HepG2 (cell line): Measurements from ENCODE around the gene SASH1. TPM values are rescaled to one million over a fixed set of nuclear protein-coding genes. Genes with fewer than 3 reads are reported as not detected.

Experiments
- ATAC-seq: fragments of 200-7000 bp; cut with Tn5 transposase; 3 replicates; pipeline ENCODE4 v1.9.1; 2020; ENCODE audit warnings: mild to moderate bottlenecking, moderate library complexity
- BruUV-seq: library from RNA; stranded (reverse); fragments of 400-500 nt; replicated peaks from 2 replicates; lab custom pipeline; 2021; lab: Mats Ljungman, UMichigan
- CTCF ChIA-PET: fragments of 300-600 bp; formaldehyde crosslinking; extraction: SDS; loops from one replicate; lab custom pipeline; 2021; ENCODE audit warnings: low total read pairs, inconsistent platforms, low intra/inter-chr PET ratio; lab: Yijun Ruan, JAX
- POLR2A ChIA-PET: fragments of 350-600 bp; sonication (Branson Sonifier 250); formaldehyde crosslinking; loops from one replicate; lab custom pipeline; 2020; ENCODE audit warnings: antibody characterized with exemption, inconsistent platforms; lab: Yijun Ruan, JAX
- DNase-seq: peaks from one replicate; pipeline ENCODE4 v3.0.0-alpha.2; 2015; ENCODE audit warnings: low spot score
- FAIRE-seq: peaks from 3 replicates; lab custom pipeline; 2011; peaks lifted over from hg19 to GRCh38; lab: Jason Lieb, UNC
- H2AFZ ChIP-seq: one replicate; pipeline ENCODE4 v1.6.1; 2011; ENCODE audit warnings: low read length, inconsistent platforms
- H3K27ac ChIP-seq: fragments of 300-600 bp; 3 replicates; pipeline ENCODE4 v1.8.0; 2011; ENCODE audit warnings: mixed run types, mild to moderate bottlenecking, mixed read lengths, low read length, inconsistent platforms; ENCODE audit not compliant: insufficient read depth; ENCODE audit errors: extremely low read length
- H3K27me3 ChIP-seq, 2 experiments: fragments of 200-600 bp in 1 of 2; 2 replicates in 1 of 2; 3 replicates in 1 of 2; pipeline versions ENCODE4 v1.6.0 to v1.8.0; 2011; ENCODE audit warnings: low read length in 2 of 2, mild to moderate bottlenecking in 2 of 2, moderate library complexity in 2 of 2, inconsistent platforms in 1 of 2; ENCODE audit not compliant: insufficient read depth in 2 of 2, control insufficient read depth in 1 of 2
- H3K36me3 ChIP-seq, 2 experiments: fragments of 200-600 bp in 1 of 2; replicated peaks in 1 of 2; 2 replicates in 1 of 2; 3 replicates in 1 of 2; pipeline versions ENCODE4 v1.5.1 to v1.8.0; 2011; ENCODE audit warnings: low read length in 2 of 2, inconsistent platforms in 1 of 2; ENCODE audit not compliant: insufficient read depth in 2 of 2, control insufficient read depth in 1 of 2
- H3K4me1 ChIP-seq: 2 replicates; pipeline ENCODE4 v1.5.1; 2012; ENCODE audit warnings: low read length, inconsistent platforms; ENCODE audit not compliant: insufficient read depth
- H3K4me2 ChIP-seq: 2 replicates; pipeline ENCODE4 v1.6.0; 2011; ENCODE audit warnings: low read depth, low read length, inconsistent platforms
- H3K4me3 ChIP-seq, 3 experiments: fragments of 200-600 bp in 1 of 3; sonication (generic), shearing (Covaris generic) in 1 of 3; replicated peaks in 1 of 3; 2 replicates each; pipeline ENCODE4 v1.5.1; 2011 to 2016; ENCODE audit warnings: low read length in 3 of 3, inconsistent platforms in 2 of 3, low read depth in 2 of 3, mild to moderate bottlenecking in 2 of 3, control low read depth in 1 of 3, mixed read lengths in 1 of 3; ENCODE audit not compliant: insufficient read depth in 1 of 3
- H3K79me2 ChIP-seq: one replicate; pipeline ENCODE4 v1.6.1; 2011; ENCODE audit warnings: low read length, inconsistent platforms; ENCODE audit not compliant: insufficient read depth
- H3K9ac ChIP-seq: 2 replicates; pipeline ENCODE4 v1.6.0; 2011; ENCODE audit warnings: mild to moderate bottlenecking, low read depth, low read length, inconsistent platforms; ENCODE audit not compliant: insufficient read depth
- H3K9me3 ChIP-seq: 2 replicates; pipeline ENCODE4 v1.5.1; 2012; ENCODE audit warnings: mild to moderate bottlenecking, low read length
- H4K20me1 ChIP-seq: 2 replicates; pipeline ENCODE4 v1.6.0; 2011; ENCODE audit warnings: inconsistent platforms, mild to moderate bottlenecking, low read length, moderate library complexity; ENCODE audit not compliant: insufficient read depth
- CEBPB ChIP-seq: IDR thresholded peaks from 2 replicates; pipeline ENCODE4 v1.6.1; 2011; ENCODE audit warnings: low read depth, low read length, improper control_type of control experiment, borderline replicate concordance
- NFE2 ChIP-seq: sonication (generic); formaldehyde crosslinking; IDR thresholded peaks from 2 replicates; pipeline ENCODE4 v1.4.0; 2020; ENCODE audit warnings: missing genetic modification reagents
- SCMH1 ChIP-seq: sonication (generic); formaldehyde crosslinking; IDR thresholded peaks from 2 replicates; pipeline ENCODE4 v1.9.0; 2021; ENCODE audit warnings: missing genetic modification reagents, mild to moderate bottlenecking, borderline replicate concordance
- WGBS: methylation state at CpG from one replicate; pipeline ENCODE4 v1.1.6; 2017; ENCODE audit warnings: low lambda C conversion rate; 5-methylcytosine and 5-hydroxymethylcytosine counted together
- in situ Hi-C: cut with HindIII; loops from 2 replicates; pipeline ENCODE4 v1.10.0; 2017; ENCODE audit warnings: low pct_unique_long_range_greater_than_20kb; ENCODE audit not compliant: extremely low pct_ligation_motif_present
- intact Hi-C: fragments of 100-400 bp; cut with micrococcal nuclease; formaldehyde crosslinking; loops from one replicate; pipeline ENCODE4 v1.10.0; 2022; ENCODE audit not compliant: unreplicated experiment
- polyA plus RNA-seq, 8 experiments: library from polyadenylated mRNA; depleted of rRNA in 3 of 8; stranded (reverse) in 7 of 8; unstranded in 1 of 8; fragments of >200 nt; fragmentation: Illumina TruSeq in 4 of 8; extraction: Trizol in 4 of 8; gene quantifications; 2 replicates each; pipeline versions ENCODE4 v1.2.1 to v1.2.3, GENCODE V29; 2011 to 2016; ENCODE audit warnings: low read depth in 4 of 8, missing spikeins in 1 of 8, mixed read lengths in 1 of 8; ENCODE audit not compliant: insufficient read depth in 1 of 8
- total RNA-seq, 5 experiments: library from RNA; depleted of rRNA; stranded (reverse); fragments of >200 nt; fragmentation: Illumina TruSeq; extraction: Trizol; gene quantifications; 2 replicates each; pipeline ENCODE4 v1.2.3, GENCODE V29; 2016; ENCODE audit warnings: low read depth in 1 of 5
- TF ChIP-seq, protein P1 (sequence below): sonication (generic); formaldehyde crosslinking; IDR thresholded peaks from 2 replicates; pipeline ENCODE4 v1.8.0; 2022; ENCODE audit warnings: mild to moderate bottlenecking, missing genetic modification reagents, borderline replicate concordance
- TF ChIP-seq, protein P2 (sequence below): sonication (generic); formaldehyde crosslinking; IDR thresholded peaks from 2 replicates; pipeline ENCODE4 v1.4.0; 2020; ENCODE audit warnings: missing genetic modification reagents

The SASH1 gene
- total and polyA plus RNA-seq, 2 of the 13 experiments (the other 11 are each of a cell fraction or from before 2014, with no cell fraction given): 7.5 to 8.2 TPM

DNA sequence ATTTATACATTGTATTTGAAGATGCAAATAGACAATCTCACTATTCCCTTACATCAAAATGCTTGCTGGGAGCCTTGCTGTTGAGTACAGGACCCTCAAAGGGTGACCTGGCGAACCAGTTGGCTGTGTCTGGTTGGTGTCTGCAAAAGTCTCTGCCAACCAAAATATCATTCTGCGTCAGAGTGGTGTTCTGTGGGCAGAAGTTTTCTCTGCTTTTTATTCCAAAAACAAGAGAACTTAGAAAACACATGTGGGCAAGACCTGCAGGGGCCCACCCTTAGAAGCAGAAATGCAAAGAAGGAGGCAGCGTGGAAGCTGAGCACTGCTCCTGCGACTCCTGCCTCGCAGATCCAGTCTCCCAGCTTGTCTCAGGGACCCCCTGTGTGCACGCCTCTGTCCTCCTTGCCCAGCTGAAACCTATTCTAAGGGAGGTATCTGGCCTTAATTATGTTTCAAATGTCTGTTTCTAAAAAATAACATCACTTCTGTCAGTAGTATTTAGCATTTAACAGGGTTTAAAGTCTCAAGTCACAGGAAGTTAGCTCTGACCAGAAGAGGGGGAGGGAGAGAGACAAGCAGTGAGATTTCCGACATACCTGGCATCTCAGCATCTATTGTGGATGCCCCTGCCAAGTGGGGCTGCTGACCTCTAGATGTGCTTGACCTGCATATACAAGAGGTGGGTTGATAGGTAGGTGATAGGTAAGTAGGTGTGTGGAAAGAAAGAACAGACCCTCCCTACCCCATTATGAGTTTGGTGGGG, 101.3 kb downstream of the SASH1 start:
- peaks cover 4 to 8% of the 10 kb centered on the region in 2 experiments; a peak in 2 of 5 replicates for H3K36me3 ChIP-seq
- H3K4me1 ChIP-seq: peaks cover 7% of the 10 kb centered on the region; the same call in 1 of the 2 replicates
- ATAC-seq: no peak
- FAIRE-seq: peak; percentile 48
- H3K4me2 ChIP-seq: no peak overlapping the region
- no peaks in the 10 kb centered on the region for H3K27me3 ChIP-seq
- H3K9ac ChIP-seq: no peak overlapping the region
- no peak for DNase-seq
- BruUV-seq: no TSS peak
- H3K9me3 ChIP-seq: no peaks in the 10 kb centered on the region
- intact Hi-C loops: no loop called here
- H3K27ac ChIP-seq: no peak overlapping the region
- H3K4me3 ChIP-seq: no peak overlapping the region
- no peak for TF ChIP-seq SCMH1
- TF ChIP-seq, protein P1, sequence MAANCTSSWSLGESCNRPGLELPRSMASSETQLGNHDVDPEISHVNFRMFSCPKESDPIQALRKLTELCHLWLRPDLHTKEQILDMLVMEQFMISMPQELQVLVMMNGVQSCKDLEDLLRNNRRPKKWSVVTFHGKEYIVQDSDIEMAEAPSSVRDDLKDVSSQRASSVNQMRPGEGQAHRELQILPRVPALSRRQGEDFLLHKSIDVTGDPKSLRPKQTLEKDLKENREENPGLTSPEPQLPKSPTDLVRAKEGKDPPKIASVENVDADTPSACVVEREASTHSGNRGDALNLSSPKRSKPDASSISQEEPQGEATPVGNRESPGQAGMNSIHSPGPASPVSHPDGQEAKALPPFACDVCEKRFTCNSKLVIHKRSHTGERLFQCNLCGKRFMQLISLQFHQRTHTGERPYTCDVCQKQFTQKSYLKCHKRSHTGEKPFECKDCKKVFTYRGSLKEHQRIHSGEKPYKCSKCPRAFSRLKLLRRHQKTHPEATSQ (CRISPR knock-in tag): no peak
- ChIA-PET POLR2A (no interaction called here), CTCF (no interaction called here)
- in situ Hi-C loops: no loop called here
- no peaks in the 10 kb centered on the region for H3K79me2 ChIP-seq
- WGBS: 96% methylated on average over 7 of the region's 7 CpGs
- no peak overlapping the region for H2AFZ ChIP-seq
- no peaks in the 10 kb centered on the region for H4K20me1 ChIP-seq

DNA sequence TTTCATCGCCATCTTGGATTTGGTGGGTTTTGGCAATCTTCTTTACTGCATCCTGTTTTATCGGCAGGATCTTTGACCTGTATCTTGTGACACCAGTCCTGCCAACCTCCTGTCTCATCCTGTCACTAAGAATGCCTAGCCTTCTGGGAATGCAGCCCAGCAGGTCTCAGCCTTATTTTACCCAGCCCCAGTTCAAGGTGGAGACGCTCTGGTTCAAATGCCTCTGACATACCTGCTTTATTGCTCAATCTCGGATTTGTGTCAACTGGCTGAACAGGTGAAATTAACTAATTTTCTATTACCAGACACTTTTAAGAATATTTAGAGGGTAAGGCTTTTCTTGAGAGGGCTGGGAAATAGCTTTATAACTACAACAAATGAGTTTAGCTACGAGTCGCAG, 102.5 kb downstream of the SASH1 start:
- WGBS: 87% methylated on average over 6 of the region's 6 CpGs
- BruUV-seq: no TSS peak
- ChIA-PET CTCF (no interaction called here), POLR2A (no interaction called here)
- FAIRE-seq (no peak), ATAC-seq (no peak), DNase-seq (no peak)
- Histone ChIP-seq H4K20me1 (no peaks in the 10 kb centered on the region), H3K27ac (no peak overlapping the region), H3K4me1 (peaks cover 7% of the 10 kb centered on the region; the same call in 1 of the 2 replicates), H3K36me3 (peaks cover 4 to 8% of the 10 kb centered on the region in 2 experiments; a peak in 2 of 5 replicates), H3K27me3 (no peaks in the 10 kb centered on the region), H3K9ac (no peak overlapping the region), H3K79me2 (no peaks in the 10 kb centered on the region), H3K4me2 (no peak overlapping the region), H3K9me3 (no peaks in the 10 kb centered on the region), H3K4me3 (no peak overlapping the region), H2AFZ (no peak overlapping the region)
- in situ Hi-C loops (no loop called here), intact Hi-C loops (no loop called here)
- TF ChIP-seq, protein P2, sequence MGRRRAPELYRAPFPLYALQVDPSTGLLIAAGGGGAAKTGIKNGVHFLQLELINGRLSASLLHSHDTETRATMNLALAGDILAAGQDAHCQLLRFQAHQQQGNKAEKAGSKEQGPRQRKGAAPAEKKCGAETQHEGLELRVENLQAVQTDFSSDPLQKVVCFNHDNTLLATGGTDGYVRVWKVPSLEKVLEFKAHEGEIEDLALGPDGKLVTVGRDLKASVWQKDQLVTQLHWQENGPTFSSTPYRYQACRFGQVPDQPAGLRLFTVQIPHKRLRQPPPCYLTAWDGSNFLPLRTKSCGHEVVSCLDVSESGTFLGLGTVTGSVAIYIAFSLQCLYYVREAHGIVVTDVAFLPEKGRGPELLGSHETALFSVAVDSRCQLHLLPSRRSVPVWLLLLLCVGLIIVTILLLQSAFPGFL (CRISPR knock-in tag): no peak
- TF ChIP-seq CEBPB (peak; percentile 22; the same call in 1 of the 2 replicates), NFE2 (CRISPR knock-in tag) (no peak)
